GM21576 (cell line): ENCODE data around the gene CACHD1.
"Not testable (repeated sequence)": the region's sequence is repeated elsewhere in the genome, so short reads cannot be mapped to it uniquely, and the experiment has no call there.

Experiments
- ATAC-seq: cut with Tn5 transposase; IDR thresholded peaks from one replicate; pipeline ENCODE4 v1.9.1; 2021; ENCODE audit warnings: mild to moderate bottlenecking, moderate library complexity; ENCODE audit not compliant: unreplicated experiment

The CACHD1 gene

GRCh38 chr1:64581135-64581842 lies 111.4 kb downstream of the CACHD1 start:
- no peak for ATAC-seq

GRCh38 chr1:64581843-64582185 lies 111.9 kb downstream of the CACHD1 start:
- ATAC-seq, result no peak

GRCh38 chr1:64584479-64584878 lies 114.5 kb downstream of the CACHD1 start:
- ATAC-seq, result no peak

- ATAC-seq, result no peak
Measured at GRCh38 chr1:64588876-64589275, 118.9 kb downstream of the CACHD1 start.

- ATAC-seq, result no peak
Measured at GRCh38 chr1:64590316-64590715, 120.4 kb downstream of the CACHD1 start.

- ATAC-seq, result no peak
Measured at GRCh38 chr1:64594446-64594845, 124.5 kb downstream of the CACHD1 start.

GRCh38 chr1:64595871-64596515 lies 126.1 kb downstream of the CACHD1 start:
- ATAC-seq, result no peak

- no peak for ATAC-seq
Measured at GRCh38 chr1:64597113-64597512, 127.2 kb downstream of the CACHD1 start.

- ATAC-seq, result no peak
Measured at GRCh38 chr1:64598100-64598571, 128.2 kb downstream of the CACHD1 start.

- ATAC-seq, result no peak
Measured at GRCh38 chr1:64599242-64599641, 129.3 kb downstream of the CACHD1 start.

- no peak for ATAC-seq
Measured at GRCh38 chr1:64601207-64601606, 131.3 kb downstream of the CACHD1 start.

- ATAC-seq, result no peak
Measured at GRCh38 chr1:64608005-64608650, 138.2 kb downstream of the CACHD1 start.

GRCh38 chr1:64608651-64609048 lies 138.7 kb downstream of the CACHD1 start:
- no peak for ATAC-seq

GRCh38 chr1:64610950-64611349 lies 141.0 kb downstream of the CACHD1 start:
- not testable (repeated sequence) for ATAC-seq

GRCh38 chr1:64616039-64616438 lies 146.1 kb downstream of the CACHD1 start:
- ATAC-seq, result no peak

GRCh38 chr1:64623750-64624191 lies 153.8 kb downstream of the CACHD1 start:
- ATAC-seq, result no peak

- no peak for ATAC-seq
Measured at GRCh38 chr1:64624218-64624713, 154.3 kb downstream of the CACHD1 start.

- ATAC-seq, result no peak
Measured at GRCh38 chr1:64624808-64625207, 154.9 kb downstream of the CACHD1 start.

- ATAC-seq, result no peak
Measured at GRCh38 chr1:64630611-64631010, 160.7 kb downstream of the CACHD1 start.

GRCh38 chr1:64631346-64632034 lies 161.6 kb downstream of the CACHD1 start:
- ATAC-seq, result no peak

GRCh38 chr1:64632936-64633335 lies 163.0 kb downstream of the CACHD1 start:
- ATAC-seq, result no peak
